ENCODE results near the gene MIF4GD.

DNA sequence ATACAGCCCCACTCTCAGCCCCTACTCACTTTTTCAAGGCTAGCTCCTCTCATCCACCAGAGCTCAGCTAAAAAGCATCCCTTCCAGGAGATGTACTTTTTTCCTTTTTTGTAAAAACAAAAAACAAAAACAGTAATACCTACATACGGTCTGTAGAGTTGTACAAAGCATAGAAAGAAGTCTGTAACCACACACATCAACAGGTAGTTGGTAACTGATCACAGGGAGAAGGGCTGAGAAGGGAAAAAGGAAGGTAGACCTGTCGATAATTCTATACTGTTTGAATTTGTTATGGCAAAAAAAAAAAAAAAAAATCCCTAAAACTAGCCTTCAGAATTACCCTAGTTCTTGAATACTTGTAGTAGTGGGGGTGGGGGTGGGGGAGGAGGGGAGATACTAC lies 17.3 kb upstream of the MIF4GD start:
- TF ChIP-seq, protein P1, sequence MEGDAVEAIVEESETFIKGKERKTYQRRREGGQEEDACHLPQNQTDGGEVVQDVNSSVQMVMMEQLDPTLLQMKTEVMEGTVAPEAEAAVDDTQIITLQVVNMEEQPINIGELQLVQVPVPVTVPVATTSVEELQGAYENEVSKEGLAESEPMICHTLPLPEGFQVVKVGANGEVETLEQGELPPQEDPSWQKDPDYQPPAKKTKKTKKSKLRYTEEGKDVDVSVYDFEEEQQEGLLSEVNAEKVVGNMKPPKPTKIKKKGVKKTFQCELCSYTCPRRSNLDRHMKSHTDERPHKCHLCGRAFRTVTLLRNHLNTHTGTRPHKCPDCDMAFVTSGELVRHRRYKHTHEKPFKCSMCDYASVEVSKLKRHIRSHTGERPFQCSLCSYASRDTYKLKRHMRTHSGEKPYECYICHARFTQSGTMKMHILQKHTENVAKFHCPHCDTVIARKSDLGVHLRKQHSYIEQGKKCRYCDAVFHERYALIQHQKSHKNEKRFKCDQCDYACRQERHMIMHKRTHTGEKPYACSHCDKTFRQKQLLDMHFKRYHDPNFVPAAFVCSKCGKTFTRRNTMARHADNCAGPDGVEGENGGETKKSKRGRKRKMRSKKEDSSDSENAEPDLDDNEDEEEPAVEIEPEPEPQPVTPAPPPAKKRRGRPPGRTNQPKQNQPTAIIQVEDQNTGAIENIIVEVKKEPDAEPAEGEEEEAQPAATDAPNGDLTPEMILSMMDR (IDR thresholded peaks at IDR 0.05 in 8 of 11, conservative IDR thresholded peaks at IDR 0.05 in 3 of 11) = no peak
- TF ChIP-seq POLR2A (IDR thresholded peaks at IDR 0.05) (no peak), POLR2AphosphoS5 (IDR thresholded peaks at IDR 0.05) (no peak)
